K562 (cell line): ENCODE results near the gene GRK1. TPM values are rescaled to one million over a fixed set of nuclear protein-coding genes. Genes with fewer than 3 reads are reported as not detected.

Experiments
- ATAC-seq: fragments of 200-7000 bp; cut with Tn5 transposase; 3 replicates; pipeline ENCODE4 v1.9.1; 2020; ENCODE audit warnings: moderate library complexity
- BruUV-seq: library from RNA; stranded (reverse); fragments of 400-500 nt; replicated peaks from 2 replicates; lab custom pipeline; 2021; lab: Mats Ljungman, UMichigan
- CTCF ChIA-PET: fragments of 300-600 bp; formaldehyde crosslinking; extraction: SDS; loops from one replicate; lab custom pipeline; 2021; ENCODE audit warnings: low intra/inter-chr PET ratio; lab: Yijun Ruan, JAX
- POLR2A ChIA-PET: fragments of 300-600, 350-650 bp; sonication (Branson Sonifier 250); formaldehyde crosslinking; extraction: SDS; loops from one replicate; lab custom pipeline; 2021; ENCODE audit warnings: antibody characterized with exemption, inconsistent platforms; lab: Yijun Ruan, JAX
- DNase-seq, 4 experiments: peaks; one replicate each; pipeline versions ENCODE4 v3.0.0 to v3.0.0-alpha.2; 2011 to 2018; ENCODE audit warnings: low spot score in 3 of 4, mixed read lengths in 3 of 4; ENCODE audit errors: extremely low read depth in 1 of 4
- FAIRE-seq: peaks from 2 replicates; lab custom pipeline; 2011; peaks lifted over from hg19 to GRCh38; lab: Jason Lieb, UNC
- H2AFZ ChIP-seq: 2 replicates; pipeline ENCODE4 v1.6.0; 2011; ENCODE audit warnings: low read depth, low read length, control low read depth, inconsistent platforms
- H3K27ac ChIP-seq: fragments of 200-600 bp; 3 replicates; pipeline ENCODE4 v1.8.0; 2011; ENCODE audit warnings: low read depth, mild to moderate bottlenecking, control low read depth, inconsistent platforms, low read length, moderate library complexity, mixed read lengths; ENCODE audit errors: extremely low read depth
- H3K27me3 ChIP-seq, 2 experiments: fragments of 300-600 bp in 1 of 2; 2 replicates in 1 of 2; 3 replicates in 1 of 2; pipeline versions ENCODE4 v1.6.0 to v1.8.0; 2011; ENCODE audit warnings: inconsistent platforms in 2 of 2, low read length in 2 of 2, mild to moderate bottlenecking in 1 of 2, mixed read lengths in 1 of 2, moderate library complexity in 1 of 2; ENCODE audit not compliant: control insufficient read depth in 2 of 2, insufficient read depth in 2 of 2
- H3K36me3 ChIP-seq: fragments of 300-600 bp; 3 replicates; pipeline ENCODE4 v1.8.0; 2011; ENCODE audit warnings: mild to moderate bottlenecking, low read length, inconsistent platforms; ENCODE audit not compliant: control insufficient read depth, insufficient read depth
- H3K4me1 ChIP-seq, 2 experiments: fragments of 200-600 bp in 1 of 2; replicated peaks in 1 of 2; 2 replicates in 1 of 2; 3 replicates in 1 of 2; pipeline versions ENCODE4 v1.5.1 to v1.8.0; 2011; ENCODE audit warnings: inconsistent platforms in 2 of 2, low read length in 2 of 2, mild to moderate bottlenecking in 1 of 2, mixed read lengths in 1 of 2, moderate library complexity in 1 of 2; ENCODE audit not compliant: control insufficient read depth in 2 of 2, insufficient read depth in 2 of 2
- H3K4me2 ChIP-seq: 2 replicates; pipeline ENCODE4 v1.6.1; 2011; ENCODE audit warnings: low read length, control low read depth, inconsistent platforms, mixed read lengths; ENCODE audit not compliant: insufficient read depth
- H3K4me3 ChIP-seq: fragments of 200-600 bp; sonication (generic), shearing (Covaris generic); 2 replicates; pipeline ENCODE4 v1.5.1; 2016; ENCODE audit warnings: control low read depth, inconsistent platforms
- H3K79me2 ChIP-seq: fragments of 200-600 bp; 3 replicates; pipeline ENCODE4 v1.8.0; 2011; ENCODE audit warnings: low read length, inconsistent platforms; ENCODE audit not compliant: control insufficient read depth, insufficient read depth
- H3K9ac ChIP-seq, 2 experiments: 2 replicates each; pipeline versions ENCODE4 v1.6.0 to v1.6.1; 2011; ENCODE audit warnings: low read depth in 2 of 2, low read length in 2 of 2, control low read depth in 1 of 2, inconsistent platforms in 1 of 2, mild to moderate bottlenecking in 1 of 2, mixed read lengths in 1 of 2; ENCODE audit not compliant: insufficient read depth in 1 of 2
- H3K9me1 ChIP-seq: one replicate; pipeline ENCODE4 v1.6.0; 2011; ENCODE audit warnings: inconsistent platforms, mild to moderate bottlenecking, low read length, moderate library complexity; ENCODE audit not compliant: control insufficient read depth, insufficient read depth
- H3K9me3 ChIP-seq: replicated peaks from 2 replicates; pipeline ENCODE4 v1.5.1; 2011; ENCODE audit warnings: low read depth, low read length, inconsistent platforms; ENCODE audit not compliant: control insufficient read depth, insufficient read depth
- H4K20me1 ChIP-seq: replicated peaks from 2 replicates; pipeline ENCODE4 v1.6.1; 2011; ENCODE audit warnings: low read length, inconsistent platforms, mixed read lengths; ENCODE audit not compliant: control insufficient read depth, insufficient read depth
- ARID2 ChIP-seq: fragments of 450-650 bp; IDR thresholded peaks from 2 replicates; pipeline ENCODE4 v1.6.1; 2017; ENCODE audit warnings: antibody characterized with exemption, mild to moderate bottlenecking
- BRD4 ChIP-seq: fragments of 200-600 bp; sonication (generic); IDR thresholded peaks from 2 replicates; pipeline ENCODE4 v1.6.1; 2017; ENCODE audit warnings: inconsistent platforms
- CREBBP ChIP-seq: IDR thresholded peaks from one replicate; pipeline ENCODE4 v1.6.1; 2012; ENCODE audit warnings: low read depth, mild to moderate bottlenecking, control low read depth, inconsistent platforms, low read length
- KHSRP ChIP-seq: fragments of 450-650 bp; IDR thresholded peaks from 2 replicates; pipeline ENCODE4 v1.6.1; 2017
- MGA ChIP-seq: fragments of 450-650 bp; IDR thresholded peaks from 2 replicates; pipeline ENCODE4 v1.6.1; 2016; ENCODE audit warnings: mild to moderate bottlenecking, moderate library complexity
- NFRKB ChIP-seq: fragments of 450-650 bp; IDR thresholded peaks from 2 replicates; pipeline ENCODE4 v1.6.1; 2016; ENCODE audit warnings: low read depth
- POLR2A ChIP-seq: fragments of 450-650 bp; conservative IDR thresholded peaks from 2 replicates; pipeline ENCODE4 v1.6.1; 2016
- SREBF2 ChIP-seq: sonication (generic); formaldehyde crosslinking; IDR thresholded peaks from 2 replicates; pipeline ENCODE4 v1.4.0; 2020; ENCODE audit warnings: mild to moderate bottlenecking, missing genetic modification reagents
- TCF7L2 ChIP-seq: fragments of 150-350 bp; IDR thresholded peaks from 2 replicates; pipeline ENCODE4 v1.6.1; 2016; ENCODE audit warnings: low read depth, mild to moderate bottlenecking, low read length, moderate library complexity
- ZNF263 ChIP-seq: sonication (generic); formaldehyde crosslinking; IDR thresholded peaks from 2 replicates; pipeline ENCODE4 v1.8.0; 2022; ENCODE audit warnings: mild to moderate bottlenecking, missing genetic modification reagents, borderline replicate concordance
- ZNF316 ChIP-seq: fragments of 450-650 bp; IDR thresholded peaks from 2 replicates; pipeline ENCODE4 v1.6.1; 2016
- ZNF79 ChIP-seq: fragments of 250-450 bp; sonication (Bioruptor Pico); IDR thresholded peaks from 2 replicates; pipeline ENCODE4 v1.4.0; 2020; ENCODE audit warnings: low read depth, mild to moderate bottlenecking, moderate library complexity
- WGBS: fragments of 100-300 bp; shearing (Covaris generic); methylation state at CpG from one replicate; pipeline ENCODE4 v1.1.6; 2016; ENCODE audit warnings: low coverage, mixed read lengths; ENCODE audit not compliant: insufficient coverage; ENCODE audit errors: missing lambda C conversion rate; 5-methylcytosine and 5-hydroxymethylcytosine counted together
- in situ Hi-C: fragments of 300-500 bp; cut with MboI; formaldehyde crosslinking; loops from 4 replicates; pipeline ENCODE4 v1.15.0; 2018; ENCODE audit warnings: inconsistent platforms, mixed read lengths
- intact Hi-C: fragments of 100-400 bp; cut with micrococcal nuclease; formaldehyde crosslinking; loops from 2 replicates; pipeline ENCODE4 v1.14.2; 2022
- polyA plus RNA-seq, 8 experiments: library from polyadenylated mRNA; depleted of rRNA in 4 of 8; stranded (reverse) in 5 of 8; unstranded in 3 of 8; fragments of >200 nt; fragmentation: Nextera tagmentation in 2 of 8; fragmentation: Illumina TruSeq in 1 of 8; extraction: Ambion mirVana in 2 of 8; extraction: Trizol in 1 of 8; gene quantifications; 2 replicates each; pipeline versions ENCODE4 v1.2.1 to v1.2.3, GENCODE V29; 2011 to 2014; ENCODE audit warnings: inconsistent platforms in 1 of 8, missing spikeins in 1 of 8
- total RNA-seq, 7 experiments: library from RNA; depleted of rRNA in 6 of 7; stranded (reverse); fragments of >200 nt in 6 of 7; fragmentation: Illumina TruSeq in 2 of 7; extraction: Trizol in 2 of 7; gene quantifications; 2 replicates each; pipeline versions ENCODE4 v1.2.1 to v1.2.3, GENCODE V29; 2011 to 2021; ENCODE audit warnings: low replicate concordance in 1 of 7
- TF ChIP-seq, protein P1 (sequence below): fragments of 450-650 bp; formaldehyde crosslinking; IDR thresholded peaks from 2 replicates; pipeline ENCODE4 v1.4.0; 2022; ENCODE audit warnings: missing genetic modification characterization

Gene GRK1
- total and polyA plus RNA-seq, 9 of the 15 experiments (the other 6 are each of a cell fraction or from before 2014, with no cell fraction given) = 0.09 TPM; not detected in 8

DNA sequence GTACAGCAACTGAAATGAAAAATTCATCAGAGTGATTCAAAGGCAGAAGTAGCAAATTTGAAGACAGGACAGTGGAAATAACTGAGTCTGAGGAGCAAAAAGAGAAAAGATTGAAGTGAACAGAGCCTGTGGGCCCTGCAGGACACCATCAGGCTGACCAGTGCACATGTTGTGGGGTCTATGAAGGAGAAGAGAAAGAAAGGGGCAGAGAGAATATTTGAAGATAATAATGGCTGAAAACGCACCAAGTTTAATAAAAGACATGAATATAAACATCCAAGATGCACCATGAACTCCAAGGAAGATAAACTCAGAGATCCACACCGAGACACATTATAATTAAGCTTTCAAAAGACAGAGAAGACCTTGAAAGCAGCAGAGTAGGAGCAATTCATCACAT lies 24.5 kb upstream of the GRK1 start:
- BruUV-seq = no TSS peak
- no peak overlapping the region for H3K4me3 ChIP-seq
- H3K9me3 ChIP-seq = peaks cover 5% of the 10 kb centered on the region
- TF ChIP-seq, protein P1, sequence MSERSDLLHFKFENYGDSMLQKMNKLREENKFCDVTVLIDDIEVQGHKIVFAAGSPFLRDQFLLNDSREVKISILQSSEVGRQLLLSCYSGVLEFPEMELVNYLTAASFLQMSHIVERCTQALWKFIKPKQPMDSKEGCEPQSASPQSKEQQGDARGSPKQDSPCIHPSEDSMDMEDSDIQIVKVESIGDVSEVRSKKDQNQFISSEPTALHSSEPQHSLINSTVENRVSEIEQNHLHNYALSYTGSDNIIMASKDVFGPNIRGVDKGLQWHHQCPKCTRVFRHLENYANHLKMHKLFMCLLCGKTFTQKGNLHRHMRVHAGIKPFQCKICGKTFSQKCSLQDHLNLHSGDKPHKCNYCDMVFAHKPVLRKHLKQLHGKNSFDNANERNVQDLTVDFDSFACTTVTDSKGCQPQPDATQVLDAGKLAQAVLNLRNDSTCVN = no peak
- no peak for TF ChIP-seq SREBF2 (CRISPR knock-in tag)
- no peak for TF ChIP-seq TCF7L2
- peak; percentile 27; the same call in 1 of the 2 replicates for TF ChIP-seq POLR2A
- TF ChIP-seq CREBBP = no peak
- no peak for TF ChIP-seq ZNF316
- peak; percentile 48 for TF ChIP-seq MGA
- no peak for TF ChIP-seq KHSRP
- no peak for TF ChIP-seq ZNF263 (CRISPR knock-in tag)
- TF ChIP-seq NFRKB = no peak
- no peak for TF ChIP-seq BRD4
- no peak for TF ChIP-seq ARID2
- TF ChIP-seq ZNF79 = no peak
- no peak overlapping the region for H3K9ac ChIP-seq
- ATAC-seq (no peak), DNase-seq (no peak), FAIRE-seq (no peak)
- no peaks in the 10 kb centered on the region for H3K27me3 ChIP-seq
- peaks cover 39% of the 10 kb centered on the region for H3K36me3 ChIP-seq
- no peaks in the 10 kb centered on the region for H3K9me1 ChIP-seq
- no peak overlapping the region for H3K4me2 ChIP-seq
- no peaks in the 10 kb centered on the region for H3K4me1 ChIP-seq
- CTCF ChIA-PET = interaction anchor here (0.7 kb wide), 1 partner anchor 58 kb away, joined by 3 read pairs; no protein-coding TSS in a partner anchor
- no peak overlapping the region for H2AFZ ChIP-seq
- intact Hi-C loops = no loop called here
- POLR2A ChIA-PET = interaction anchor here (1.6 kb wide), 1 partner anchor 21 kb away, joined by 4 read pairs; no protein-coding TSS in a partner anchor
- H3K27ac ChIP-seq = no peak overlapping the region
- no peaks in the 10 kb centered on the region for H3K79me2 ChIP-seq
- in situ Hi-C loops = no loop called here
- no peaks in the 10 kb centered on the region for H4K20me1 ChIP-seq
- 100% methylated on average over 2 of the region's 2 CpGs for WGBS
